OCI-LY7 (cell line): Measurements from ENCODE around the gene COPRS. TPM values are rescaled to one million over a fixed set of nuclear protein-coding genes. Genes with fewer than 3 reads are reported as not detected.

Source experiments
- BruUV-seq: library from RNA; stranded (reverse); fragments of 400-500 nt; replicated peaks from 2 replicates; lab custom pipeline; 2021; lab: Mats Ljungman, UMichigan
- CTCF ChIA-PET: fragments of 300-600 bp; sonication (Branson Sonifier 250); formaldehyde crosslinking; loops from one replicate; lab custom pipeline; 2022; ENCODE audit warnings: antibody characterized with exemption; ENCODE audit not compliant: unreplicated experiment; lab: Charles Lee
- POLR2A ChIA-PET: fragments of 300-600 bp; sonication (Branson Sonifier 250); formaldehyde crosslinking; loops from one replicate; lab custom pipeline; 2022; ENCODE audit warnings: antibody characterized with exemption; lab: Charles Lee
- DNase-seq: peaks from one replicate; pipeline ENCODE4 v3.0.0-alpha.2; 2015; ENCODE audit warnings: low spot score
- H2AFZ ChIP-seq: fragments of 200-600 bp; sonication (generic), shearing (Covaris generic); 2 replicates; pipeline ENCODE4 v1.6.1; 2014; ENCODE audit warnings: mild to moderate bottlenecking, antibody characterized with exemption, low read length, moderate library complexity
- H3K27ac ChIP-seq: fragments of 200-600 bp; sonication (generic); 2 replicates; pipeline ENCODE4 v1.5.1; 2014; ENCODE audit warnings: mixed run types, low read depth, mild to moderate bottlenecking, moderate library complexity, low read length, inconsistent platforms; ENCODE audit not compliant: poor library complexity, severe bottlenecking
- H3K36me3 ChIP-seq: fragments of 200-600 bp; sonication (generic); 2 replicates; pipeline ENCODE4 v1.6.1; 2014; ENCODE audit warnings: mild to moderate bottlenecking, antibody characterized with exemption, low read length, moderate library complexity, mixed read lengths; ENCODE audit not compliant: insufficient read depth
- H3K4me1 ChIP-seq: fragments of 200-600 bp; sonication (generic); 2 replicates; pipeline ENCODE4 v1.5.1; 2014; ENCODE audit warnings: mild to moderate bottlenecking, low read length; ENCODE audit not compliant: insufficient read depth, poor library complexity, severe bottlenecking
- H3K4me2 ChIP-seq: fragments of 200-600 bp; sonication (generic); 2 replicates; pipeline ENCODE4 v1.6.1; 2014; ENCODE audit warnings: mild to moderate bottlenecking, low read length
- H3K4me3 ChIP-seq: fragments of 200-600 bp; sonication (generic); 2 replicates; pipeline ENCODE4 v1.5.1; 2014; ENCODE audit warnings: mild to moderate bottlenecking, low read depth, low read length; ENCODE audit not compliant: poor library complexity, severe bottlenecking
- H3K79me2 ChIP-seq: fragments of 200-600 bp; sonication (generic); 2 replicates; pipeline ENCODE4 v1.6.1; 2016; ENCODE audit warnings: low read depth, mild to moderate bottlenecking, low read length, moderate library complexity, mixed read lengths; ENCODE audit not compliant: insufficient read depth
- H3K9me2 ChIP-seq: fragments of 200-600 bp; sonication (generic); 2 replicates; pipeline ENCODE4 v1.6.1; 2016; ENCODE audit warnings: mild to moderate bottlenecking, low read length, mixed read lengths; ENCODE audit not compliant: insufficient read depth
- H3K9me3 ChIP-seq: fragments of 200-600 bp; sonication (generic); 2 replicates; pipeline ENCODE4 v1.6.1; 2014; ENCODE audit warnings: mild to moderate bottlenecking, mixed run types, low read length, mixed read lengths
- H4K20me1 ChIP-seq: fragments of 200-600 bp; sonication (generic); 2 replicates; pipeline ENCODE4 v1.6.1; 2014; ENCODE audit warnings: mild to moderate bottlenecking, antibody characterized with exemption, low read length, moderate library complexity, mixed read lengths; ENCODE audit not compliant: insufficient read depth
- CTCF ChIP-seq: fragments of 200-600 bp; sonication (generic); conservative IDR thresholded peaks from 2 replicates; pipeline ENCODE4 v1.5.1; 2014; ENCODE audit warnings: mild to moderate bottlenecking, antibody characterized with exemption, low read length, moderate library complexity, mixed read lengths
- EZH2phosphoT487 ChIP-seq: fragments of 200-600 bp; sonication (generic); IDR thresholded peaks from 2 replicates; pipeline ENCODE4 v1.6.1; 2018; ENCODE audit warnings: low read depth, borderline replicate concordance, mild to moderate bottlenecking, mixed run types, antibody characterized with exemption, low read length, moderate library complexity, mixed read lengths
- intact Hi-C: fragments of 100-400 bp; cut with micrococcal nuclease; formaldehyde crosslinking; loops from one replicate; pipeline ENCODE4 v1.10.0; 2022; ENCODE audit not compliant: unreplicated experiment
- total RNA-seq, 2 experiments: library from RNA; depleted of rRNA in 1 of 2; stranded (reverse); fragments of >200 nt in 1 of 2; shearing (Covaris generic) in 1 of 2; gene quantifications; 2 replicates each; pipeline ENCODE4 v1.2.3, GENCODE V29; 2014 to 2022

COPRS gene
- total RNA-seq, 2 experiments from 2014 or later = 32.7 to 50.7 TPM

- Histone ChIP-seq H3K4me3 (no peak overlapping the region), H3K36me3 (no peaks in the 10 kb centered on the region), H3K79me2 (no peaks in the 10 kb centered on the region), H3K27ac (no peak overlapping the region), H4K20me1 (no peaks in the 10 kb centered on the region), H3K9me2 (no peaks in the 10 kb centered on the region), H2AFZ (no peak overlapping the region), H3K4me2 (no peak overlapping the region), H3K9me3 (no peaks in the 10 kb centered on the region), H3K4me1 (no peaks in the 10 kb centered on the region)
- no TSS peak for BruUV-seq
- TF ChIP-seq CTCF (no peak), EZH2phosphoT487 (no peak)
- CTCF ChIA-PET = no interaction called here
- POLR2A ChIA-PET = no interaction called here
- DNase-seq = no peak
- intact Hi-C loops = no loop called here
These were observed 50.5 kb downstream of the COPRS start for GRCh38 chr17:31808521-31809050.

GRCh38 chr17:31807846-31808245 is 51.2 kb downstream of the COPRS start:
- H3K9me2 ChIP-seq = no peaks in the 10 kb centered on the region
- no peaks in the 10 kb centered on the region for H3K4me1 ChIP-seq
- TF ChIP-seq EZH2phosphoT487 (no peak), CTCF (no peak)
- no peak overlapping the region for H3K27ac ChIP-seq
- no peaks in the 10 kb centered on the region for H4K20me1 ChIP-seq
- H3K9me3 ChIP-seq = no peaks in the 10 kb centered on the region
- intact Hi-C loops = no loop called here
- DNase-seq = no peak
- H3K4me3 ChIP-seq = no peak overlapping the region
- H3K79me2 ChIP-seq = no peaks in the 10 kb centered on the region
- no peaks in the 10 kb centered on the region for H3K36me3 ChIP-seq
- ChIA-PET CTCF (no interaction called here), POLR2A (no interaction called here)
- H3K4me2 ChIP-seq = no peak overlapping the region
- BruUV-seq = no TSS peak
- no peak overlapping the region for H2AFZ ChIP-seq

- Histone ChIP-seq H3K79me2 (no peaks in the 10 kb centered on the region), H3K36me3 (no peaks in the 10 kb centered on the region), H3K27ac (no peak overlapping the region), H3K9me3 (no peaks in the 10 kb centered on the region), H3K4me3 (no peak overlapping the region), H3K9me2 (no peaks in the 10 kb centered on the region), H2AFZ (no peak overlapping the region), H3K4me2 (no peak overlapping the region), H3K4me1 (no peaks in the 10 kb centered on the region), H4K20me1 (no peaks in the 10 kb centered on the region)
- ChIA-PET POLR2A (no interaction called here), CTCF (no interaction called here)
- TF ChIP-seq CTCF (no peak), EZH2phosphoT487 (no peak)
- intact Hi-C loops = no loop called here
- DNase-seq = no peak
- no TSS peak for BruUV-seq
These were observed 52.1 kb downstream of the COPRS start for GRCh38 chr17:31806921-31807320.
